Activated naive CD8-positive, alpha-beta T cell treated with anti-CD3 and anti-CD28 coated beads, Interleukin-2, amount 10 ng/mL, durations not matched to agents 7 days and 5 days (primary cell): ENCODE results near the gene PRAMEF15. TPM values are rescaled to one million over a fixed set of nuclear protein-coding genes. Genes with fewer than 3 reads are reported as not detected.
"Not testable (repeated sequence)": the region's sequence is repeated elsewhere in the genome, so short reads cannot be mapped to it uniquely, and the experiment has no call there.

Experiments
- ATAC-seq: fragments of 150-1000 bp; cut with Tn5 transposase; one replicate; pipeline ENCODE4 v1.10.0; 2021; ENCODE audit warnings: low read depth, moderate library complexity
- POLR2A ChIA-PET: fragments of 350-600 bp; sonication (Branson Sonifier 250); formaldehyde crosslinking; loops from one replicate; lab custom pipeline; 2021; ENCODE audit warnings: antibody characterized with exemption; lab: Charles Lee
- DNase-seq: peaks from one replicate; pipeline ENCODE4 v3.0.0; 2021
- H3K27ac Mint-ChIP-seq: one replicate; pipeline ENCODE4 v1.8.0; 2022; ENCODE audit warnings: mild to moderate bottlenecking, mixed read lengths
- H3K27me3 Mint-ChIP-seq: one replicate; pipeline ENCODE4 v1.8.0; 2022; ENCODE audit warnings: mild to moderate bottlenecking, moderate library complexity, mixed read lengths
- H3K36me3 Mint-ChIP-seq: one replicate; pipeline ENCODE4 v1.8.0; 2021; ENCODE audit warnings: mild to moderate bottlenecking, mixed read lengths
- H3K4me1 Mint-ChIP-seq: one replicate; pipeline ENCODE4 v1.8.0; 2021; ENCODE audit warnings: mixed read lengths
- H3K4me3 Mint-ChIP-seq: one replicate; pipeline ENCODE4 v1.8.0; 2022; ENCODE audit warnings: mild to moderate bottlenecking, moderate library complexity, mixed read lengths
- H3K9me3 Mint-ChIP-seq: one replicate; pipeline ENCODE4 v1.8.0; 2021; ENCODE audit warnings: mixed read lengths
- total RNA-seq, 2 experiments: library from RNA; stranded (reverse); gene quantifications; one replicate each; pipeline ENCODE4 v1.2.3, GENCODE V29; 2021

PRAMEF15 gene
- not detected for total RNA-seq

- ATAC-seq, H3K9me3 Mint-ChIP-seq, DNase-seq, H3K36me3 Mint-ChIP-seq, H3K27me3 Mint-ChIP-seq, POLR2A ChIA-PET, H3K4me3 Mint-ChIP-seq, H3K4me1 Mint-ChIP-seq, H3K27ac Mint-ChIP-seq: not testable (repeated sequence)
Measured at GRCh38 chr1:13315281-13315680, at the start of gene PRAMEF15. Gene PRAMEF15, plus strand, starts transcription at chr1:13315581. Its CDS starts 2,827 bp downstream, at chr1:13318408.

DNA sequence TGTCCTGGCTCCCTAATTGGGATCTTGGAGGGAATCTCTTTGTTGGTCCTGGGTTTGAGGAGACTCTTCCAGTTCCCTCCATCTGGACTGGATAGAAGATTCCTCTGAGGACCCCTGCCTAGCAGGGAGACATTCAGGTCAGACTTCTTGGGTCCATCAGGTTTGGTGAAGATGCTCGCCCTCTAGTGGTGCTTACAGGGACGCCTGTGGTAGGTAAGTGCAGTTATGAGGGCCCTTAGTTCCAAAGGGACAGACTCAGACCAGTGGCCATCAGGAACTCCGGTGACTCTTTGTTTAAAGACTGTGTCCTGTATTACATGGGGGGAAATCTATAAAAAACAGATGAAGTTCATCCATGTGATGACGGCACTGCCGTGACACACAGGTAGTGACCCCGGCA is 38.4 kb upstream of the PRAMEF15 start:
- H3K4me1 Mint-ChIP-seq, POLR2A ChIA-PET, H3K36me3 Mint-ChIP-seq: not testable (repeated sequence)

DNA sequence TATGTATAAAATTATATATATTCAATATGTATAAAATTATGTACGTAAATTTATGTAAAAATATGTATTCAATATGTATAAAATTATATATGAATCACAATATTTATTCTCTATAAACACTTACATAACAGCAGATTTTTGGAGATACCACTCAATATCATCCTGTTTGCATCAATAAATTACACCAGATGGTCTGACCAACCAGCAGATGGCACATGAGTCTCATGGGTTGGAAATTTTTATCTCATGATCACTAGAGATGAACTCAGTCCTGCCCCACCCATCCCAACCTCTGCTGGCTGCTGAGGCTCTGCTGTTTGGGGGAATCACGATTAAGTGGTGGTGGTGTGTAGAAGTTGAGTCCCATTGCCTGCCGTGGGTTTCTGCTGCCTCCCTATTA is 35.8 kb upstream of the PRAMEF15 start:
- ATAC-seq, POLR2A ChIA-PET, H3K36me3 Mint-ChIP-seq, DNase-seq, H3K9me3 Mint-ChIP-seq, H3K4me1 Mint-ChIP-seq, H3K27ac Mint-ChIP-seq, H3K27me3 Mint-ChIP-seq, H3K4me3 Mint-ChIP-seq: not testable (repeated sequence)

More for the DNA sequence above, 38.4 kb upstream of the PRAMEF15 start:
- not testable (repeated sequence) for DNase-seq, H3K9me3 Mint-ChIP-seq, H3K27me3 Mint-ChIP-seq, ATAC-seq, H3K4me3 Mint-ChIP-seq, H3K27ac Mint-ChIP-seq

- DNase-seq, H3K27ac Mint-ChIP-seq, ATAC-seq, H3K4me1 Mint-ChIP-seq, H3K36me3 Mint-ChIP-seq, H3K27me3 Mint-ChIP-seq, H3K4me3 Mint-ChIP-seq, H3K9me3 Mint-ChIP-seq, POLR2A ChIA-PET: not testable (repeated sequence)
Measured at GRCh38 chr1:13285037-13285436, 30.3 kb upstream of the PRAMEF15 start, which contains the start of gene PRAMEF8. Gene PRAMEF8, minus strand, starts transcription at chr1:13285137. Its CDS starts 1,046 bp downstream, at chr1:13284091.

GRCh38 chr1:13289030-13289429 is 26.4 kb upstream of the PRAMEF15 start:
- H3K4me1 Mint-ChIP-seq, ATAC-seq, DNase-seq, H3K27me3 Mint-ChIP-seq, H3K4me3 Mint-ChIP-seq, H3K9me3 Mint-ChIP-seq, H3K27ac Mint-ChIP-seq, H3K36me3 Mint-ChIP-seq, POLR2A ChIA-PET: not testable (repeated sequence)

DNA sequence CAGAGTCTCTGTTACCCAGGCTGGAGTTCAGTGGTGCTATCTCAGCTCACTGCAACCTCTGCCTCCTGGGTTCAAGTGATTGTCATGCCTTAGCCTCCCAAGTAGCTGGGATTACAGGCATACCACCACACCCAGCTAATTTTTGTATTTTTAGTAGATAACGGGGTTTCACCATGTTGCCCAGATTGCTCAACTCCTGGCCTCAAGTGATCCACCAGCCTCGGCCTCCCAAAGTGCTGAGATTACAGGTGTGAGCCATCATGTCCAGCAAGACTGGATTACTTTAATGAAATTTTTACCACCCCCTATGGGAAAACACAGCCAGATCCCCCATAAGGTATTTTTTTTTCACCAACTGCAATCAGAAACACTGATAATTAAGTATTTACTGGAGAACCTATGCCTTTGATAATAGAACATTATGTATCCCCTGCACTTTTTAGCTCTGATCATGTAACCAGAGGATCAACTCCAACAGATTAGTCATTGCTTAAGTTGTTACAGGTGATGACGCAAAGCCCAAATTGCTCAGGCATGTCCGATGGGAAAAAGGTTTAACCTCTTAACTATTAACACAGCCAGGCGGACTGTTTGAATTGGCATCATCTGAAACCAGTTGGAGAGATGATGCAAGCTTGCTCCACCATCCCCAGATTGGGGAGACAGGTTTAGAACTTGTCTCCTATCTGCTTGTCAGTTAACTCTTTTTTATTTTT is 18.0 kb upstream of the PRAMEF15 start:
- H3K4me3 Mint-ChIP-seq, H3K27ac Mint-ChIP-seq, H3K36me3 Mint-ChIP-seq, H3K9me3 Mint-ChIP-seq, H3K27me3 Mint-ChIP-seq, POLR2A ChIA-PET, H3K4me1 Mint-ChIP-seq, ATAC-seq, DNase-seq: not testable (repeated sequence)

GRCh38 chr1:13298699-13299098 is 16.7 kb upstream of the PRAMEF15 start:
- ATAC-seq, POLR2A ChIA-PET, H3K27ac Mint-ChIP-seq, DNase-seq, H3K36me3 Mint-ChIP-seq, H3K4me1 Mint-ChIP-seq, H3K27me3 Mint-ChIP-seq, H3K9me3 Mint-ChIP-seq, H3K4me3 Mint-ChIP-seq: not testable (repeated sequence)

GRCh38 chr1:13302197-13302596 is 13.2 kb upstream of the PRAMEF15 start:
- H3K27me3 Mint-ChIP-seq, POLR2A ChIA-PET, H3K4me1 Mint-ChIP-seq, DNase-seq, H3K4me3 Mint-ChIP-seq, H3K36me3 Mint-ChIP-seq, ATAC-seq, H3K9me3 Mint-ChIP-seq, H3K27ac Mint-ChIP-seq: not testable (repeated sequence)

DNA sequence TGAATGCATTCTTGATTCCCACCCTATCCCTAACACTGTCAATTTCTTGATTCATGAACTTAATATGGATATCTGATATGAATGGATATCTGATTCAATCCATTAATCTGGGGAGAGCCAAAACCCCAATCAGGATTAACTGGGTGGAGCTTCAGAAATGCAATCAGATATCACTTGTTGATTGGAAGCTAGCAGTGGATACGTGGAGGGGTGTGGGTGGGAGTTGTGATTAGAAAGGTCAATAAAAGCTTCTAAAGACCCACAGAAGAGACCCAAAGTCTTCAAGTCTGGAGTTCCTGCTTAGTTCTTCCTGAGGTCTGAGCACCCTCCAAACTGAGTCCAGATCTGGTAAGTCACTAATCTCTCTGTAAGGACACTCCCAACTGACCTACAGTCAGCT is 12.1 kb upstream of the PRAMEF15 start, which contains the start of gene PRAMEF33:
Gene PRAMEF33 (plus strand): TSS at position 301 of the 400 bp plus-strand sequence. CDS start 2,416 bp downstream, outside the sequence.
- DNase-seq, H3K4me1 Mint-ChIP-seq, H3K4me3 Mint-ChIP-seq, H3K36me3 Mint-ChIP-seq, POLR2A ChIA-PET, ATAC-seq, H3K27me3 Mint-ChIP-seq, H3K27ac Mint-ChIP-seq, H3K9me3 Mint-ChIP-seq: not testable (repeated sequence)

- H3K27me3 Mint-ChIP-seq, ATAC-seq, H3K9me3 Mint-ChIP-seq, H3K27ac Mint-ChIP-seq, DNase-seq, H3K36me3 Mint-ChIP-seq, POLR2A ChIA-PET, H3K4me1 Mint-ChIP-seq, H3K4me3 Mint-ChIP-seq: not testable (repeated sequence)
Measured at GRCh38 chr1:13342496-13342895, 27.1 kb downstream of the PRAMEF15 start.

DNA sequence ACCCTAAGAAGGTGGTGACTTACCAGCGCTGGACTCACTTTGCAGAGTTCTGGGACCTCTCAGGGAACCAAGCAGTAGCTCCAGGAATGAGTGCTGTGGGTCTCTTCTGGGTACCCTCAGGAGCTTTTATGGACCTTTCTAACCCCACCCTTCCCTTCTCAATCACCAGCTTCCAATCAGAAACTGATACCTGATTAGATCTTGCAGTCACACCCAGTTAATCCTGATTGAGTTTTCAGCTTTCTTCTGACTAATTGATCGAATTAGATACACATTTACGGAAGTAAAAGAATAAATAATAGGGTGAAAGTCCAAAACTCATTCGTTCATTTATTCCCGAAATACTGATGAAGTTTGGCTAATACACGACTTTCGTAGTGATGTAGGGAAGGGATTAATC is 31.7 kb downstream of the PRAMEF15 start, which contains the start of gene PRAMEF14:
Gene PRAMEF14 (minus strand): TSS at position 101 of the 400 bp plus-strand sequence. CDS start 1,820 bp downstream, outside the sequence.
- H3K9me3 Mint-ChIP-seq, H3K27ac Mint-ChIP-seq, H3K36me3 Mint-ChIP-seq, DNase-seq, H3K4me1 Mint-ChIP-seq, H3K27me3 Mint-ChIP-seq, H3K4me3 Mint-ChIP-seq, POLR2A ChIA-PET, ATAC-seq: not testable (repeated sequence)

- ATAC-seq, H3K36me3 Mint-ChIP-seq, H3K9me3 Mint-ChIP-seq, POLR2A ChIA-PET, H3K27me3 Mint-ChIP-seq, DNase-seq, H3K27ac Mint-ChIP-seq, H3K4me3 Mint-ChIP-seq, H3K4me1 Mint-ChIP-seq: not testable (repeated sequence)
Measured at GRCh38 chr1:13353476-13353875, 38.1 kb downstream of the PRAMEF15 start.

GRCh38 chr1:13354475-13354874 is 39.1 kb downstream of the PRAMEF15 start:
- H3K4me1 Mint-ChIP-seq, ATAC-seq, POLR2A ChIA-PET, H3K27me3 Mint-ChIP-seq, H3K9me3 Mint-ChIP-seq, H3K4me3 Mint-ChIP-seq, H3K27ac Mint-ChIP-seq, H3K36me3 Mint-ChIP-seq, DNase-seq: not testable (repeated sequence)

DNA sequence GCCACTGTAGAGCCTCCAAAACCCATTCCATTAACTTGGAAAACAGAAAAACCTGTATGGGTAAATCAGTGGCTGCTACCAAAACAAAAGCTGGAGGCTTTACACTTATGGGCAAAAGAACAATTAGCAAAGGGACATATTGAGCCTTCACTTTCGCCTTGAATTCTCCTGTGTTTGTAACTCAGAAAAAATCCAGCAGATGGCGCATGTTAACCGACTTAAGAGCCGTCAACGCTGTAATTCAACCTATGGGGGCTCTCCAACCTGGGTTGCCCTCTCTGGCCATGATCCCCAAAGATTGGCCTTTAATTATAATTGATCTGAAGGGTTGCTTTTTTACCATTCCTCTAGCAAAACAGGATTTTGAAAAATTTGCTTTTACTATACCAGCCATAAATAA is 41.4 kb downstream of the PRAMEF15 start:
- DNase-seq, ATAC-seq, H3K4me3 Mint-ChIP-seq, H3K27ac Mint-ChIP-seq, H3K36me3 Mint-ChIP-seq, H3K27me3 Mint-ChIP-seq, POLR2A ChIA-PET, H3K4me1 Mint-ChIP-seq, H3K9me3 Mint-ChIP-seq: not testable (repeated sequence)
